Measurements from ENCODE around the gene MLLT6. TPM values are rescaled to one million over a fixed set of nuclear protein-coding genes. Genes with fewer than 3 reads are reported as not detected.

Gene MLLT6
- total and polyA plus RNA-seq, 2 of the 4 experiments (the other 2 are of a cell fraction), result 7.2 to 21.2 TPM

DNA sequence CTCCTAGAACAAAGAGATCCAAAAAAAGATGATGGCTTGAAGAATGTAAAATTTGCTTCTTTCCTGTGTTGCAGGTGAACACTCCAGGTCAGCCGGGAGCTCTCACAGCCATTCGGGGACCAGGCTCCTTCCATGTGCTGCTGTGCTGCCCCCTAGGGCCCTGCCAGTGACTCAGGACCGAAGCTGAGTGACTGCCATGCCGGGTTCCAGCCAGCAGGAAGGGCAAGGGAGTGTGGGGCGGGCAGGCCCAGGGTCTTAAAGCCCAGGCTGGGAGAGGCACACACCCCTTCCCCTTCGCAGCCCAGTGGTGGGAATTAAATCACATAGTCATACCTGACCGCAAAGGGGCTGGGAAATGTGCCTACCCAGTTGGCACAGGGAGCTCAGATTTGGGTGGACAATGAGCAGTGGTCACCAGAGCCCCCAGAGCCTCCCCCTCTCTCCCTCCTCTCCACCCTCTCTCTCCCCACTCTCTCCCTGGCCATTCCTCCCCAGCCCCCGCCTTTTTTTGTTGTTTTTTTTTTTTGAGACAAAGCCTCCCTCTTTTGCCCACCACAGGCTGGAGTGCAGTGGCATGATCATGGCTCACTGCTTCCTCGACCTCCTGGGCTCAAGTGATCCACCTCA lies 41.8 kb upstream of the MLLT6 start:
- Histone ChIP-seq H3K9me1 (ENCODE audit: insufficient read depth, low read length) (no peaks in the 10 kb centered on the region; the same call in 1 of the 2 replicates), H3K56ac (ENCODE audit: extremely low read depth, insufficient read depth, low read length) (no peak overlapping the region), H4K5ac (ENCODE audit: low read depth, low read length) (no peak overlapping the region), H3K36me3 (ENCODE audit: control insufficient read depth, insufficient read depth, low read length) (no peaks in the 10 kb centered on the region), H3K9ac (ENCODE audit: low read depth, low read length) (no peak overlapping the region), H2AFZ (replicated peaks; ENCODE audit: low read length, poor library complexity) (peak overlapping the region; percentile 23), H2BK20ac (ENCODE audit: low read depth, low read length) (no peak overlapping the region), H3K14ac (replicated peaks; ENCODE audit: low read depth, low read length) (no peak overlapping the region), H3K79me1 (ENCODE audit: low read depth in 1 of 2, low read length in 2 of 2) (no peaks in the 10 kb centered on the region), H3K4me3 (ENCODE audit: insufficient read depth, low read depth, low read length) (no peak overlapping the region), H3K23ac (ENCODE audit: low read depth, low read length) (no peak overlapping the region), H3K9me3 (ENCODE audit: control insufficient read depth, insufficient read depth, low read length) (no peaks in the 10 kb centered on the region), H4K91ac (ENCODE audit: insufficient read depth, low read depth, low read length) (no peak overlapping the region), H3K27me3 (ENCODE audit: control insufficient read depth, insufficient read depth, low read length) (peaks cover 35% of the 10 kb centered on the region), H2AK9ac (replicated peaks; ENCODE audit: low read depth, low read length, poor library complexity) (no peak overlapping the region), H3K4ac (ENCODE audit: low read depth, low read length) (no peak overlapping the region), H3K4me1 (ENCODE audit: control insufficient read depth, insufficient read depth, low read length) (no peaks in the 10 kb centered on the region), H4K20me1 (ENCODE audit: insufficient read depth, low read length) (no peaks in the 10 kb centered on the region), H3K27ac (ENCODE audit: insufficient read depth, low read length) (no peak overlapping the region), H3K18ac (ENCODE audit: low read depth, low read length) (no peak overlapping the region), H3K4me2 (ENCODE audit: low read depth, low read length) (no peak overlapping the region), H4K8ac (ENCODE audit: low read depth in 2 of 2, low read length in 2 of 2) (no peak overlapping the region), H2BK15ac (ENCODE audit: low read depth, low read length) (no peak overlapping the region), H2BK120ac (ENCODE audit: low read depth, low read length) (no peak overlapping the region), H2AK5ac (ENCODE audit: low read depth, low read length) (no peak overlapping the region), H2BK5ac (ENCODE audit: low read depth, low read length, poor library complexity, severe bottlenecking) (no peak overlapping the region)
- intact Hi-C loops (cut with micrococcal nuclease), result no loop called here
- in situ Hi-C loops (cut with MboI; ENCODE audit: low sequenced_read_pairs), result loop anchor here (10.0 kb wide), 2 partner anchors 98 to 308 kb away; partner anchors contain the start of gene SOCS7
- 5% methylated on average over 4 of the region's 9 CpGs; no CpG with 5 or more reads in 1 of the 2 experiments for WGBS, 2 experiments (ENCODE audit: extremely low coverage in 2 of 2, insufficient read length in 1 of 2)
- ATAC-seq (ENCODE audit: low read depth) (peak; percentile 82), DNase-seq (peak; percentile 29)
- BruUV-seq (replicated peaks), result no TSS peak
- POLR2A ChIA-PET (ENCODE audit: unreplicated experiment), result no interaction called here
- dilution Hi-C loops (cut with HindIII; ENCODE audit: low sequenced_read_pairs, unreplicated experiment), result no loop called here
- no peak for TF ChIP-seq BHLHE40 (IDR thresholded peaks at IDR 0.05; ENCODE audit: low read depth, low read length)
- no peak for TF ChIP-seq MXI1 (IDR thresholded peaks at IDR 0.05; ENCODE audit: borderline replicate concordance, low read depth, low read length)
- peak; percentile 44 for TF ChIP-seq RAD21 (IDR thresholded peaks at IDR 0.05; ENCODE audit: low read length)
- TF ChIP-seq CEBPB (IDR thresholded peaks at IDR 0.05; ENCODE audit: low read depth, low read length), result no peak
- no peak for TF ChIP-seq CHD1 (IDR thresholded peaks at IDR 0.05; ENCODE audit: low read depth, low read length)
- TF ChIP-seq, protein P1, sequence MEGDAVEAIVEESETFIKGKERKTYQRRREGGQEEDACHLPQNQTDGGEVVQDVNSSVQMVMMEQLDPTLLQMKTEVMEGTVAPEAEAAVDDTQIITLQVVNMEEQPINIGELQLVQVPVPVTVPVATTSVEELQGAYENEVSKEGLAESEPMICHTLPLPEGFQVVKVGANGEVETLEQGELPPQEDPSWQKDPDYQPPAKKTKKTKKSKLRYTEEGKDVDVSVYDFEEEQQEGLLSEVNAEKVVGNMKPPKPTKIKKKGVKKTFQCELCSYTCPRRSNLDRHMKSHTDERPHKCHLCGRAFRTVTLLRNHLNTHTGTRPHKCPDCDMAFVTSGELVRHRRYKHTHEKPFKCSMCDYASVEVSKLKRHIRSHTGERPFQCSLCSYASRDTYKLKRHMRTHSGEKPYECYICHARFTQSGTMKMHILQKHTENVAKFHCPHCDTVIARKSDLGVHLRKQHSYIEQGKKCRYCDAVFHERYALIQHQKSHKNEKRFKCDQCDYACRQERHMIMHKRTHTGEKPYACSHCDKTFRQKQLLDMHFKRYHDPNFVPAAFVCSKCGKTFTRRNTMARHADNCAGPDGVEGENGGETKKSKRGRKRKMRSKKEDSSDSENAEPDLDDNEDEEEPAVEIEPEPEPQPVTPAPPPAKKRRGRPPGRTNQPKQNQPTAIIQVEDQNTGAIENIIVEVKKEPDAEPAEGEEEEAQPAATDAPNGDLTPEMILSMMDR (conservative IDR thresholded peaks at IDR 0.05; ENCODE audit: low read depth, low read length), result peak; percentile 84
- no peak for TF ChIP-seq RCOR1 (IDR thresholded peaks at IDR 0.05; ENCODE audit: insufficient replicate concordance, low read length)
- no peak for TF ChIP-seq MAFK (IDR thresholded peaks at IDR 0.05; ENCODE audit: low read depth, low read length)
- no peak for TF ChIP-seq POLR2A (IDR thresholded peaks at IDR 0.05; ENCODE audit: low read depth, low read length)
- TF ChIP-seq SMC3 (IDR thresholded peaks at IDR 0.05; ENCODE audit: low read depth, low read length), result peak; percentile 40
- TF ChIP-seq, protein P2, sequence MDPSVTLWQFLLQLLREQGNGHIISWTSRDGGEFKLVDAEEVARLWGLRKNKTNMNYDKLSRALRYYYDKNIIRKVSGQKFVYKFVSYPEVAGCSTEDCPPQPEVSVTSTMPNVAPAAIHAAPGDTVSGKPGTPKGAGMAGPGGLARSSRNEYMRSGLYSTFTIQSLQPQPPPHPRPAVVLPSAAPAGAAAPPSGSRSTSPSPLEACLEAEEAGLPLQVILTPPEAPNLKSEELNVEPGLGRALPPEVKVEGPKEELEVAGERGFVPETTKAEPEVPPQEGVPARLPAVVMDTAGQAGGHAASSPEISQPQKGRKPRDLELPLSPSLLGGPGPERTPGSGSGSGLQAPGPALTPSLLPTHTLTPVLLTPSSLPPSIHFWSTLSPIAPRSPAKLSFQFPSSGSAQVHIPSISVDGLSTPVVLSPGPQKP (IDR thresholded peaks at IDR 0.05; ENCODE audit: borderline replicate concordance, low read depth, low read length), result no peak
- no peak for TF ChIP-seq FOS (IDR thresholded peaks at IDR 0.05; ENCODE audit: low read depth, low read length)
- TF ChIP-seq MAZ (IDR thresholded peaks at IDR 0.05; ENCODE audit: borderline replicate concordance, low read depth, low read length), result no peak
- TF ChIP-seq RFX5 (IDR thresholded peaks at IDR 0.05; ENCODE audit: low read depth, low read length), result no peak
- CTCF ChIA-PET, result interaction anchor here (0.6 to 1.8 kb wide), 13 partner anchors 10 to 312 kb away, joined by 3 to 17 read pairs (median 4); partner anchors contain the start of gene EPOP
